ENCODE measurements around the gene IDUA.

The IDUA gene

DNA sequence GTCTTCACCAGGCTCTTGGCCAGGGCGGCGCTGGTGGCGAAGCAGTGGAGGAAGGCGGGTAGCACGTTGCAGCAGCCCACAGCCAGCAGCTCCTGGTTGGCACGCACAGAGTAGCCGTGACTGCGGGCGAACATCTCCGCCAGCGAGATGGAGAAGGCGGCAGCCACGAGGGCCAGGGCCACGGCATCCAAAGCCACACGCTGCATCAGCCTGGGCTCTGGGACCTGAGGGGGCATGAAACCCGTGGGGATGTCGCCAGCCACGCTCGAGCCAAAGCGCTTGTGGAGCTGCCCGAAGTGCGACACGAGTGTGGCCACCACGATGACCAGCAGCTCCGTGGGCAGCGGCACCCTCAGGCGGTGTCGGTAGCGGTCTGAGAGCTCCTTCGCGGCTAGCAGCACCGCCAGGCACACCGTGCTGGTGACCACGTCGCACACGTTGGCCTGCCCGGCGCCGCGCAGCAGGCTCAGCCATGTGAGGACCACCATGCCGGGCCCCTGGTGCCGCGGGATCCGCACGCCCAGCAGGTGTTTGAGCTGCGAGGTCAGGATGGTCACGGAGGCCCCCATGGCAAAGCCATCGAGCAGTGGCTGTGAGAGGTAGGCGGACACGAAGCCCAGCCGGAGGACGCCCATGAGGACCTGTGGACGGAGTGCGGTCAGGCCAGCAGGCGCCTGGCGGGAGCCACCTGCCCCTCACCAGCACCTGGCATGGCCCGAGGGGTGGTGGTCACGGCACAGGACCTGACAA lies 3.1 kb downstream of the IDUA start:
- no peak overlapping the region for H3K27ac ChIP-seq
- no peak for DNase-seq
- no peaks in the 10 kb centered on the region for H3K27me3 ChIP-seq (ENCODE audit: insufficient read depth, low read depth, severe bottlenecking)
- TF ChIP-seq, protein P1, sequence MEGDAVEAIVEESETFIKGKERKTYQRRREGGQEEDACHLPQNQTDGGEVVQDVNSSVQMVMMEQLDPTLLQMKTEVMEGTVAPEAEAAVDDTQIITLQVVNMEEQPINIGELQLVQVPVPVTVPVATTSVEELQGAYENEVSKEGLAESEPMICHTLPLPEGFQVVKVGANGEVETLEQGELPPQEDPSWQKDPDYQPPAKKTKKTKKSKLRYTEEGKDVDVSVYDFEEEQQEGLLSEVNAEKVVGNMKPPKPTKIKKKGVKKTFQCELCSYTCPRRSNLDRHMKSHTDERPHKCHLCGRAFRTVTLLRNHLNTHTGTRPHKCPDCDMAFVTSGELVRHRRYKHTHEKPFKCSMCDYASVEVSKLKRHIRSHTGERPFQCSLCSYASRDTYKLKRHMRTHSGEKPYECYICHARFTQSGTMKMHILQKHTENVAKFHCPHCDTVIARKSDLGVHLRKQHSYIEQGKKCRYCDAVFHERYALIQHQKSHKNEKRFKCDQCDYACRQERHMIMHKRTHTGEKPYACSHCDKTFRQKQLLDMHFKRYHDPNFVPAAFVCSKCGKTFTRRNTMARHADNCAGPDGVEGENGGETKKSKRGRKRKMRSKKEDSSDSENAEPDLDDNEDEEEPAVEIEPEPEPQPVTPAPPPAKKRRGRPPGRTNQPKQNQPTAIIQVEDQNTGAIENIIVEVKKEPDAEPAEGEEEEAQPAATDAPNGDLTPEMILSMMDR (IDR thresholded peaks at IDR 0.05; ENCODE audit: low read depth, low read length): no peak
- H3K9me3 ChIP-seq (ENCODE audit: severe bottlenecking): no peaks in the 10 kb centered on the region
- H3K36me3 ChIP-seq: peaks cover 14% of the 10 kb centered on the region
- H3K4me3 ChIP-seq (ENCODE audit: low read depth, low read length): no peak overlapping the region

GRCh38 chr4:990746-991367 lies 4.0 kb downstream of the IDUA start:
- TF ChIP-seq, protein P1 (IDR thresholded peaks at IDR 0.05; ENCODE audit: low read depth, low read length): no peak
- Histone ChIP-seq H3K27me3 (ENCODE audit: insufficient read depth, low read depth, severe bottlenecking) (no peaks in the 10 kb centered on the region), H3K36me3 (peaks cover 14% of the 10 kb centered on the region), H3K27ac (no peak overlapping the region), H3K4me3 (ENCODE audit: low read depth, low read length) (no peak overlapping the region), H3K9me3 (ENCODE audit: severe bottlenecking) (no peaks in the 10 kb centered on the region)
- no peak for DNase-seq

GRCh38 chr4:991451-992296 lies 4.8 kb downstream of the IDUA start:
- peaks cover 14% of the 10 kb centered on the region for H3K36me3 ChIP-seq
- no peaks in the 10 kb centered on the region for H3K9me3 ChIP-seq (ENCODE audit: severe bottlenecking)
- H3K27me3 ChIP-seq (ENCODE audit: insufficient read depth, low read depth, severe bottlenecking): no peaks in the 10 kb centered on the region
- DNase-seq: no peak
- no peak overlapping the region for H3K27ac ChIP-seq
- TF ChIP-seq, protein P1 (IDR thresholded peaks at IDR 0.05; ENCODE audit: low read depth, low read length): no peak
- H3K4me3 ChIP-seq (ENCODE audit: low read depth, low read length): no peak overlapping the region

GRCh38 chr4:992297-993110 lies 5.7 kb downstream of the IDUA start:
- Histone ChIP-seq H3K27ac (peak overlapping the region; percentile 77), H3K36me3 (peaks cover 14% of the 10 kb centered on the region), H3K27me3 (ENCODE audit: insufficient read depth, low read depth, severe bottlenecking) (no peaks in the 10 kb centered on the region), H3K9me3 (ENCODE audit: severe bottlenecking) (no peaks in the 10 kb centered on the region), H3K4me3 (ENCODE audit: low read depth, low read length) (no peak overlapping the region)
- DNase-seq: no peak
- TF ChIP-seq, protein P1 (IDR thresholded peaks at IDR 0.05; ENCODE audit: low read depth, low read length): no peak
